Hematopoietic multipotent progenitor cell (in vitro differentiated cells): ENCODE measurements around the gene KDM8. TPM values are rescaled to one million over a fixed set of nuclear protein-coding genes. Genes with fewer than 3 reads are reported as not detected.
"Not testable (repeated sequence)": the region's sequence is repeated elsewhere in the genome, so short reads cannot be mapped to it uniquely, and the experiment has no call there.

Experiments
- DNase-seq, 3 donors: peaks; one replicate each; pipeline ENCODE4 v3.0.0-alpha.2; 2011 to 2015; ENCODE audit warnings: low read depth in 2 of 3, low spot score in 2 of 3
- total RNA-seq: library from RNA; depleted of rRNA; stranded (reverse); fragments of >200 nt; gene quantifications from one replicate; pipeline ENCODE4 v1.2.3, GENCODE V29; 2012

The KDM8 gene
- total RNA-seq, 1 donor, result 8.1 TPM

DNA sequence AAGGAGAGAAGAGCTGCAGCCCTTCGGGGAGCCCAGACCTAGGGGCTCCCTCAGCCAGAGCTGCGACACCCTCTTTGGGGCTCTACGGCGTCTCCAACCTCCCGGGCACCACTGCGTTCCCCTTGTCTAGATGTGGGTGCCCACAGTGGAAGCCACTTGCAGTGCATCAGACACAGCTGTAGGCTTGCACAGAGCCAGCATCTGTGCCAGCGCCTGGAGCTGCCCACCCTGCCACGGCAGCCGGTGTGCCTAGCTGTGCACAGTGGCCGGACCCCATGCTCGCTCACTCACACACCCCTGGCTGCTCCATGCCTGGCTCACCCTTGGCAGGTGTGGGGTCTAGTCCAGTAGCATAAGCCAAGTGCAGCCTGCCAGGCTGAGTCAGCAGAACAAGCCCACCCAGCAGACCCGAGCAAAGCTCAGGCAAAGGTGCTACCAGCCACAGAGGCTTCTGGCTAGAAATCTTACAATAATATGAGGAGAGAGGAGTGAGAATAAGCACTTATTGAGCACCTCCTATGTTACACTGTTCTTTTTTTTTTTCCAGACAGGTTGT, 12.9 kb upstream of the KDM8 start:
- no peak for DNase-seq

DNA sequence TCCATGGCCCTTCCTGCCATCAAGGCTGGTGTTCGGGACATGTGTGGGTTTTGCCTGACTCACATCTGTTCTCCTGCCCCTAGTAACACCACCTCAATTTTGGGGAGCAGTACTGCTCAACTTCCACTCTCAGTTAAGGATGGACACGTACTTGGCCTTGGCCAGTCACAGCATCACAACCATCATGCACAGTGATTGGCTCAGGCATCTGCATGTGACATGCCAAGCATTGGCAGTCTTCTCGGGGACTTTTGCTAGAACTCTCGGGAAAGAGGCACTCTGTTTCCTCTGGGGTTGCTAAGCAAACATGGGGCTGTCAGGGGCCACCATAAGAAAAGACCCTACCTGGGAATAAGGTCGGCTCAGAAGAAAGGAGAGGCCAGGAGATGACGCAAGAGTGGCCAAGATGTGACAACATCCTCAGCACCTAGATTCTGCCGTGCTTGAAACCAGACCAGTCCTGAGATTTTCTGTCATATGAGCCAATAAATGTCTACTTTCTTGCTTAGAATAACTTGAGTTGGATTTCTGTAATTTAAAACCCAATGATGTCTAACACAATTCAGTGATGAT, 11.9 kb upstream of the KDM8 start:
- no peak for DNase-seq

DNA sequence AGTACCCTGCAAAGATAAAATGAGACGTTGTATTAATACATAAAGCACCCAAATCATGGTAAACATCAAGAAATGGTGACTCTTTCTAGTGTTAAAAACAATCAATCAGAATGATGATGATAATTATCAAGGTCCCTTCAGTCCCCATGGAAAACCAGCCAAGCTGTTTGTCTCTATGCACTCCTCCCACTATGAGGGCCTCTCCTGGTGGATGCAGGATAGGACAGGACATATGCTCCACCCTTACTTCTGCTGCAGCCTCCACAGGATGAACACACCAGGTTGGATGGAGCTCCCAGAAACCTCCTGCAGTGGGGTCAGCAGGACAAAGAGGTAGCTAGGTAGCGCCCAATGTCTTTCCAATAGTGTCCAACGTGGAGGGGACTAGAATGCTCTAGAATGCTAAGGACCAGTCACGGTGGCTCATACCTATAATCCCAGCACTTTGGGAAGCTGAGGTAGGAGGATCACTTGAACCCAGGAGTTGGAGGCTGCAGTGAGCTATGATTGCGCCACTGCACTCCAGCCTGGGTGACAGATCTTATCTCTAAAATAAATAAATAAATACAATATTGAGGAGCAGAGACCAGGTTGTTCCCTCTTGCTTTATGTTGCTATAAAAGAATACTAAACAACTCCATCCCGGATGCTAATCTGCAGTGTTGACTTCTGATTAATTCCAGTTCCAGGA, 9.9 kb upstream of the KDM8 start:
- DNase-seq, result no peak

DNA sequence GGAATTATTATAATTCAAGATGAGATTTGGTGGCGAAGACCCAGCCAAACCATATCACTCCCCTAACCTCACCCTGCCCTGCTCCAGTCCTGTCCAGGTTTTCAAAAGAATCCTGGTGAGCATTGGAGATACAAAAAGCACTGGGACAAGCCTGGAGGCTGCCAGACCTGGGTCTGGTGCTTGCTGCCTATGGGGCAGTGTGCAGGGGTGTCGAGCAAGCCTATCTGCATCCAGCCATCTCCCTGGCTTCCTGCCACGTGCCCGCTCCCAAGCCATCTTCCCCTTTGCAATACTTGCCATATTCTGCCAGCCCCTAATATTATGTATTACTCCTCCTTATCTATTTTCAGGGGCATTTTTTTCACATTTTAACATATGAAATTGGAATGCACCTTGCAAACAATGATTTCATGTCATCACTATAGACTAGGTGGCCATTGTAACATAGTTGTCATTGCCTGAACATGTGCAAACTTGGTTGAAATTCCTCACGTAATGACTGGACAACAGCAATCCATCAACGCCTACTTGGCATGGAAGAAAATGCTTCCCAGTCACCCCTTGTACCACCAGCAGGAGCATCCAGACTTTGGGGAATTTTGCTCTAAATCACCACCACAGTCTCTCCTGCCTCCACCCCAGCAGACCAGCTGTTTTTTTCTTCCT, 8.1 kb upstream of the KDM8 start:
- DNase-seq, result no peak

DNA sequence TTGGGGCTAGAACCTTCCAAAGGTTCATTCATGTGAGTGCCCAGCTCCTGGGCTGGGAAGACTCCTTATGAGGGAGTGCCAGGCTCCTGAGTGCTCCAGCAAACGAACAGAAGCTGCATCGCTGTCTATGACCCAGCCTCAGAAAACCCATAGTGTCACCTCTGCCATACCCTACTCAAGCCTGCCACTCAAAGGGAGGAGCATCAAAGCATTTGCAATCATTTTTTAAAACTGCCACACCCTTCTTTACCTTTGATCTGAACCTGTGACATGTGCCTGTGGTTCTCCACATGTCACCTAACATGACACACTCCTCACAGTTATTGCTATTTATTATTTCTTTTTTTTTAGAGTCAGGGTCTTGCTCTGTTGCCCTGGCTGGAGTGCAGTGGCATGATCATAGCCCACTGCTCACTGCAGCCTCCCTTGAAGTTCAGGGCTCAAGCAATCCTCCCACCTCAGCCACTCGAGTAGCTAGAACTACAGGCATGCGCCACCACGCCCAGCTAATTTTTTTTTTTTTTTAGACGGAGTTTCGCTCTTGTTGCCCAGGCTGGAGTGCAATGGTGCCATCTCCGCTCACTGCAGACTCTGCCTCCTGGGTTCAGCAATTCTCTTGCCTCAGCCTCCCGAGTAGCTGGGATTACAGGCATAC, 7.3 kb upstream of the KDM8 start:
- peak in 1 of 3 donors; percentile 36 for DNase-seq

DNA sequence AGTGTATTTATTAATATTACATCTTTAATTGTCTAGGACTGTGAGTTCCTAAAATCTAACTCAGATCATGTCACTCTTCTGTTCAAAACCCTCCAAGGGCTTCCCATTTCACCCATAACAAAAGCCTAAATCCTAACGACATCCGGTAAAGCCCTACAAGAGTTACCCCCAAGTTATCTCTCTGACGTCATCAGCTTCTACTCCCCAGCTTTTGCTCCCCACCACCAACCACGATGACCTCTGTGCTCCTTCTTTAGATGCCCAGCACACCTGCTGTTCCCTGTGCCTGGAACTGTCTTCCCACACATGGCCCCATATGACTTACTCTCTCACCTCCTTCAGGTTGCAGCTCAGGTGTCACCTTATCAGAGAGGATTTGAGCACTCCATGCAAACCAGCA, 6.3 kb upstream of the KDM8 start:
- DNase-seq, result no peak

DNA sequence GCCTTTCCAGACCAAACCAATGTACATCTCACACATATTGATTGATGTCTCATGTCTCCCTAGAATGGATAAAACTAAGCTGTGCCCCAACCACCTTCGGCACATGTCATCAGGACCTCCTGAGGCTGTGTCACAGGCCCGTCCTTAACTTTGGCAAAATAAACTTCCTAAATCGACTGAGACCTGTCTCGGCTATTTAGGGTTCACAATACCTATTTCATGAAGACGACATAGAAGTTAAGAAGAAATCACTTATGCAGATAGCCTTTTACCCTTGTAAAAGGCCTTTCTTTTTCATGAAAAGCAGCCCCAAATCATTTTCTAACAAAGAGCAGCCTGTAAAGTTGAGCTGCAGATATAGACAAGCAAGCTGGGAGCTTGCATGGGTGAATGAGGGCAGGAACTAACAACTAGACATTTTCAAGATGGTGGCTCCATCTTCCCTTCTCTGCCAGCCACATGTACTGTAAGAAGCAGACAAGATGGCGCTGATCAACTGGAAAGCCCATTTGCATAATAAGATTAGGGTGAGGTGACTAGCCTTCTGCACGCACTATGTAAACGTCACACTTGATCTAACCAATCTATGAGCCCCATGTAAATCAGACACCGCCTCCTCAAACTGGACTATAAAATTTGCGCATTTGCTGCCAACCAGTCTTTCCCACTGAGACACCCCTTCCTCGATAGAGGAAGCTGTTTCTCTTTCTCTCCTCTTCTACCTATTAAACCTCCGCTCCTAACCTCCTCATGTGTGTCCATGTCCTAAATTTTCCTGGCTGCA, 4.7 kb upstream of the KDM8 start:
- no peak for DNase-seq

DNA sequence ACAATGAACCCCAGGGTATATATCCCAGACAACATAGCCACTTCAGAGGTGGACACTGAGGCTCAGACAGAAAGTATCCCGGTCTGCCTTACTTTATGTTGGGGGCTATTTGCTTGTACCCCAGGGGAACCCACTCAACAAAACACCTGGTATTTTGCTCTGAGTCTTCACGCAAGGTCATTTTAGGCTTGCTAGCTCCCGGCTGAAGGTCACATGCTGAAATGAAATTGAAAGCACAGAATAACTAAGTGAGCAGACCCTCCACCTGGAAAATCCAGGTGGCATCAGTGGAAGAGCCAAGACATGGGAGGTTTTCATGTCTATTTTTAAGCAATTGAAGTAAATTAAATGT, 4.1 kb upstream of the KDM8 start:
- DNase-seq, result no peak

DNA sequence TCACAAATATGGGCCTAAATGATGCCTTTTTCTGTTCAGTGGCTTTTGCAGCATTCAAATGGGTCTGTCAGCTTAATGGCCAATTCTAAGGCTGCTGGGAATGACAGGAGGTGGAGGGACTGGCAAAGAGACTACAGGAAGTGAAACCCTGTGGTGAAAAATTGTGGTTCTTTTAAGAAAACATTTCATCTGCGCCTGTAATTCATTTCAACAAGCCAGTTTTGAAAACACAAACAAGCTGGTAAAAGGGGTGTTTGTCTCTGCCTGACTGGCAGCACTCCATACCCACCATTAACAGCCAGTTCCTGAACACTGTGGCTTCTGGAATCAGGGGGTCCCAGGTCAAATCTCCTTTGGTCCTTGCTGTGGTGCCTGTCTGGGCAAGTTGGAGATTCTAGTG, 3.6 kb upstream of the KDM8 start:
- peak in 2 of 3 donors; percentile 13 to 37 for DNase-seq

DNA sequence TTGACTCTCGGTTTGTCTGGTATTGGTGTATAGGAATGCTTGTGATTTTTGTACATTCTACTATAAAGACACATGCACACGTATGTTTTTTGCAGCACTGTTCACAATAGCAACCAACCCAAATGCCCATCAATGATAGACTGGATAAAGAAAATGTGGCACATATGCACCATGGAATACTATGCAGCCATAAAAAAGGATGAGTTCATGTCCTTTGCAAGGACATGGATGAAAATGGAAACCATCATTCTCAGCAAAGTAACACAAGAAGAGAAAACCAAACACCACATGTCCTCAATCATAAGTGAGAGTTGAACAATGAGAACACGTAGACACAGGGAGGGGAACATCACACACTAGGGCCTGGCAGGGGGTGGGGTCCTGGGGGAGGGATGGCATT, 2.4 kb upstream of the KDM8 start:
- not testable (repeated sequence) for DNase-seq

DNA sequence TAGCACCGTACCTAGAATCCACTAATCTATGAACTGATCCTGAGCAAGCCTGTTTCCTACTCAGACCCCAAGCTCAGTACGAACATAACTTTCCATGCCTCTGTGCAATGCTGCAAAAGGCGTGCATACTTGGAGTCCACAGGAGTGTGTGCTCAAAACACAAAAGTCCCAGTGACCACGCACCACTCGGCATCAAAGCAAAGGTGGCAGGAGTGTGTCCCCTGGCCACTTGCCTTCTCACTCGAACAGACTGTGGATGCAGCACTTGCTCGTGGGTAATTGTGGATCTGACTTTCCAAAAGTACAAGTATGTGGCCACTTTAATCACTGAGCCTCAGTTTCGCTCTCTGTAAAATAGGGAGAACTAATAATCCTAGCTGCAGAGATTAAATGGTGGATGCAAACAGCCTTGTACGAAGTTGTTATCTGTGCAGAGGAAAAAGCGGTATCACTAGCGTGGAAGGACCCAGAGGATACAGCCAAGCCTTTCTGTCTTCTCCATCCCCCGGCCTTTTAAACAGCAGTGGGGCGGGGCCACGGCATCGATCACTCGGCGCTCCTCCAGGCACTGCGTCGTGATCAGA, 311 bp upstream of the KDM8 start:
- no peak for DNase-seq

DNA sequence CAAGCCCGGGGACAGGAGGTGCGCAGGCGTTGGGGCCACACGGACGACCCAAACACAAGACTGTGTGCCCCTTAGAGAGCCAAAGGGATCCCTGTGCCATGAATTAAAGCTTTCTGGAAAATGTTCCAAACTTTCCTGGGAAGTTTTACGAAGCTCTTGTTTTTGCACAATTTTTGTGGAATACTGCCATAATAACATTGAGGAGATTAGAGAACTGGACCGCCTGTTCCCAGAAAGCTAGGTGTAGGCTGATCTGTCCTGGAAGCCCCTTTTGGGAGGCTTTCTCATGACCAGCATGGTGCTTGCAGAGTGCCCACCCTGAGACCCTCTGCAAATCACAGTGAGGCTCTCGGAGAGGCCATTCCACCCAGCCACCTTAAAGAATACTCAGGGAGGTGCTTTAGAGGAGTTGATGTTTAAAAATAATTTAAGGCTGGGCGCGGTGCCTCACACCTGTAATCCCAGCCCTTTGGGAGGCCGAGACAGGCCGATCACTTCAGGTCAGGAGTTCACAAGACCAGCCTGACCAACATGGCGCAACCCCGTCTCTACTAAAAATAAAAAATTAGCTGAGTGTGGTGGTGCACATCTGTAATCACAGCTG, 1.1 kb downstream of the KDM8 start:
- DNase-seq, result no peak

DNA sequence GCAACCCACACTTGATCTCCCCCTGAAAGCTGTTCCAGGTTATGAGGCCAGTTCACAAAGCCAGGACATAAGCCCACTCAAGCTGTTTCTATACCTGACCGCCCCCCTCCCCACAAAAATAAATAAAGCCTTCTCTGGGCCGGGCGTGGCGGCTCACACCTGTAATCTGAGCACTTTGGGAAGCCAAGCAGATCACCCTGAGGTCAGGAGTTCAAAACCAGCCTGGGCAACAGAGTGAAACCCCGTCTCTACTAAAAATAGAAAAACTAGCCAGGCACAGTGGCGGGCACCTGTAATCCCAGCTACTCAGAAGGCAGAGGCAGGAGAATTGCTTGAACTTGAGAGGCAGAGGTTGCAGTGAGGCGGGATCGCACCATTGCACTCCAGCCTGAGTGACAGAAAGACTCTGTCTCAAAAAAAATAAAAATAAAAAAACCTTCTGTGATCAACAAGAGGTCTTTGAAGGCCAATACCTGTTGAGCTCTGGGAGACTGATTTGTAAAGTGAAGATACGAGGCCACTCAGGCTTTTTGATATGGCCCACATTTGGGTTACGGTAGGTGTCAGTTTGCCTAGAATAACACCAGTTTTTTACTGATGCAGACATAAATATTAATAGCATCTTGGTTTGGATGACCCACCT, 2.2 kb downstream of the KDM8 start:
- DNase-seq, result no peak

DNA sequence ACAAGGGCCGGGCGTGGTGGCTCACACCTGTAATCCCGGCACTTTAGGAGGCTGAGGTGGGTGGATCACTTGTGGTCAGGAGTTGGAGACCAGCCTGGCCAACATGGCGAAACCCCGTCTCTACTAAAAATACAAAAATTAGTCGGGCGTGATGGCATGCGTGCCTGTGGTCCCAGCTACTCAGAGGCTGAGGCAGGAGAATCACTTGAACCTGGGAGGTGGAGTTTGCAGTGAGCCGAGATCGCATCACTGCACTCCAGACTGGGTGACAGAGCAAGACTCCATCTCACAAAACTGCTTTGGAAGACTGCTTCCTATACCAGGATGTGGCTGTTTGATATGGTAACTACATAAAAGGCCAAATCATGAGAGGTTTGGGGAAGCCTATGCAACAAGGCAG, 3.8 kb downstream of the KDM8 start:
- not testable (repeated sequence) for DNase-seq

DNA sequence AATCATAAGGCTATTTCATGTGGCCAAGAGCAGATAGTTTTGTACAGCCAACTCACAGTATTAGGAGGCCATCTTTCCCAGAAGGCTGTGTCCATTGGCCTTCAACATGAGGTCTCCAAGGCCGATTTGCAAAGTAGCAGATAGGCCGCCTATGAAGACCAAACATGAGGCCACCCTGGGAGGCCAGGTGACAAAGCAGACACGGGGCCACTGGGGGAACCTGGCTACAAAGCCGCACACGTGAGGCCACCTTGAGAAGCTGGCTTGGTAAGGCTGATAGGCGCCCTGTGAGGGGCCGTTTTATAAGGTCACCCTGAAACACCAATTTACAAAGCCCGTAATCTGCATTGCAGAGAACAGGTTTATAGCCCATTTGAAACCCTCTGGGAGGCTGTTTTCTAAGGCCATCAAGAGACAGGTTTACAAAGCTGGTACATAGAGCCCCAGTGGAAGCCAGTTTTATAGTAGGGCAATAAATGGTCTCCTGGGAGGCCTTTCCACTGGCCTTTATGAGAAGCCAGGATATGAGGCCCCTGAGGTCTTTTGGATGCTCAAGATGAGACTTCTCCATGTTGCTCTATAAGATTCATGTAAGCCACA, 4.9 kb downstream of the KDM8 start:
- no peak for DNase-seq

DNA sequence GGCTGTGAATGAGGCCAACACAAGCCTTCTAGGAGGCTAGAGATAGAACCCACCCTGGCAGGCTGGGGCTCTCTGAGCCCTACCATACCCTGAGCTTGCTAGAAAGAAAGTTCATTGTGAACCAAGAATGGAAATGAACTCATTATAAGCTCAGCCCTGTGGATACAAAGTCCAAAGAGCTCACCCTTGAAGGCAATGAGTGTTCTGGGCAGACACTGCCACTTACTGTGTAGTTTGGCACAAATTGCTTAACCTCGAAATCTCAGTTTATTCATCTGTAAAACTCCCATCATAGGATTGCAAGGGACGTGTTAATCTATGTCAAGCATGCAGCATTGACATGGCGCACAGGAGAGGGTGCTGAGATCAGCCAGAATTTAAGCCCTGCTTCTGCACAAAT, 5.5 kb downstream of the KDM8 start:
- DNase-seq, result no peak

DNA sequence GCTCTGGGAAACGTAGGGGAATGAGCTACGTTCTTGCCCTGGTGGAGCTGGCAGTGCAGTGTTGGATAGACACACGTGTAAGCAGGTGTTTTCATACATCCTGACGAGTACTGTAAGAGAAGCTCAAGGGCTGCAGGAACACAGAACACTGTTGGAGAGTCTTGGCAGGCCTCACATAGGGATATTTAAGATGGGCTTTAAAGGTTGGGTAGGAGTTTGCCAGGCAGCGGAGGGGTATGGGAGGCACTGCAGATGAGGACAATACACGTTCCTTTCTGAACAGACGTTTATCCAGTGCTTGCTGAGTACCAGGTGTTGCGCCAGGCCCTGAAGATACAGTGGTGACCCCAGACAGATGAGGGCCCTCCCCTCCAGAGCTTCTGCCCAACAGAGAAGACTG, 6.3 kb downstream of the KDM8 start:
- DNase-seq, result no peak

DNA sequence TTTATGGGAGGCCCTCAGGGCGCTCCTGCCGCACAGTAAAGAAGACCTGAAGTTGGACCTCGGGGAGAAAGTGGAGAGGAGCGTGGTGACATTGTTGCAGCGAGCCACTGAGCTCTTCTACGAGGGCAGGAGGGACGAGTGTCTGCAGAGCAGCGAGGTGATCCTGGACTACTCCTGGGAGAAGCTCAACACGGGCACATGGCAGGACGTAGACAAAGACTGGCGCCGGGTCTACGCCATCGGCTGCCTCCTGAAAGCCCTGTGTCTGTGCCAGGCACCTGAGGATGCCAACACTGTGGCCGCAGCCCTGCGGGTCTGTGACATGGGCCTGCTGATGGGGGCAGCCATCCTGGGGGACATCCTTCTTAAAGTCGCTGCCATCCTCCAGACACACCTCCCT, 6.8 kb downstream of the KDM8 start:
- DNase-seq, result no peak

DNA sequence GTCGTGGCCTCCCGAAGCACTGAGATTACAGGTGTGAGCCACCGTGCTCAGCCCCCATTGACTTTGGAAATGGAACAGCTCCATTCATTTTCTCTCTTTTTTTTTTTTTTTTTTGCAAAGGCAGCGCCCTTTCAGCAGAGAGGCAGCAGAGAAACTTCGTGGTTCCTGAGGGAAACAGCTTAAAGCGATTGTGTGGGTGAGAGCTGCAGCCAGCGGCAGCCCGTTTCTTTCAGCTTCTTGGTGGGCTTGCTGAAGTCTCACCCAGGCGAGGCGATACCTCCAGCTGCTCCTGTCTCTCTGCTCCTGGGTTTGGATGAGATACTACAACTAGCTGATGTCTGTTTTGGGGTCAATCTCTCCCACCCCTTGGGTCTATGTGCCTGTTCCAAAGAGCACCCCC, 7.7 kb downstream of the KDM8 start:
- DNase-seq, result no peak
